Panc1 (cell line): ENCODE data around the gene LRRC74A. TPM values are rescaled to one million over a fixed set of nuclear protein-coding genes. Genes with fewer than 3 reads are reported as not detected.

Experiments used
- ATAC-seq: fragments of 200-7000 bp; cut with Tn5 transposase; 2 replicates; pipeline ENCODE4 v1.9.1; 2020; ENCODE audit warnings: mild to moderate bottlenecking, moderate library complexity
- BruUV-seq: library from RNA; stranded (reverse); fragments of 400-500 nt; replicated peaks from 2 replicates; lab custom pipeline; 2021; lab: Mats Ljungman, UMichigan
- CTCF ChIA-PET: fragments of 300-600 bp; sonication (Branson Sonifier 250); formaldehyde crosslinking; loops from one replicate; lab custom pipeline; 2022; ENCODE audit warnings: antibody characterized with exemption; lab: Charles Lee
- POLR2A ChIA-PET: fragments of 300-600 bp; sonication (Branson Sonifier 250); formaldehyde crosslinking; loops from one replicate; lab custom pipeline; 2022; ENCODE audit warnings: antibody characterized with exemption; lab: Charles Lee
- DNase-seq: peaks from one replicate; pipeline ENCODE4 v3.0.0-alpha.2; 2010; ENCODE audit warnings: low read depth, low spot score
- H3K27ac ChIP-seq: 2 replicates; pipeline ENCODE4 v1.5.1; 2011; ENCODE audit warnings: mild to moderate bottlenecking, low read length, inconsistent platforms
- H3K27me3 ChIP-seq: fragments of 200-500 bp; sonication (Bioruptor generic); 2 replicates; pipeline ENCODE4 v1.6.0; 2014; ENCODE audit warnings: low read length, inconsistent platforms; ENCODE audit not compliant: control insufficient read depth, insufficient read depth
- H3K36me3 ChIP-seq: fragments of 200-500 bp; sonication (Bioruptor generic); 2 replicates; pipeline ENCODE4 v1.5.1; 2014; ENCODE audit warnings: inconsistent platforms, mild to moderate bottlenecking, low read length, moderate library complexity; ENCODE audit not compliant: control insufficient read depth, insufficient read depth
- H3K4me1 ChIP-seq: 2 replicates; pipeline ENCODE4 v1.5.1; 2011; ENCODE audit warnings: inconsistent platforms, mild to moderate bottlenecking, low read length, moderate library complexity; ENCODE audit not compliant: control insufficient read depth, insufficient read depth
- H3K4me3 ChIP-seq, 2 experiments: 2 replicates each; pipeline ENCODE4 v1.5.1; 2011 to 2012; ENCODE audit warnings: low read depth in 2 of 2, low read length in 2 of 2, mild to moderate bottlenecking in 2 of 2, inconsistent platforms in 1 of 2, moderate library complexity in 1 of 2
- H3K9me3 ChIP-seq: fragments of 200-500 bp; sonication (Bioruptor generic); 2 replicates; pipeline ENCODE4 v1.5.1; 2014; ENCODE audit warnings: low read depth, mild to moderate bottlenecking, inconsistent platforms, low read length, moderate library complexity; ENCODE audit not compliant: control insufficient read depth, insufficient read depth
- POLR2AphosphoS5 ChIP-seq: IDR thresholded peaks from 2 replicates; pipeline ENCODE4 v1.6.1; 2012; ENCODE audit warnings: mild to moderate bottlenecking, low read depth, low read length, moderate library complexity
- SIN3A ChIP-seq: IDR thresholded peaks from 2 replicates; pipeline ENCODE4 v1.6.1; 2012; ENCODE audit warnings: low read depth, mild to moderate bottlenecking, low read length, moderate library complexity, borderline replicate concordance; ENCODE audit not compliant: insufficient read depth
- TCF7L2 ChIP-seq: IDR thresholded peaks from 2 replicates; pipeline ENCODE4 v1.6.1; 2011; ENCODE audit warnings: mild to moderate bottlenecking, low read depth, low read length, inconsistent platforms
- in situ Hi-C: cut with HindIII; loops from 2 replicates; pipeline ENCODE4 v1.10.0; 2016; ENCODE audit warnings: low sequenced_read_pairs, low pct_unique_long_range_greater_than_20kb
- intact Hi-C: fragments of 100-400 bp; cut with micrococcal nuclease; formaldehyde crosslinking; loops from one replicate; pipeline ENCODE4 v1.10.0; 2022; ENCODE audit not compliant: unreplicated experiment
- total RNA-seq: library from RNA; stranded (reverse); gene quantifications from one replicate; pipeline ENCODE4 v1.2.1, GENCODE V29; 2021; ENCODE audit not compliant: unreplicated experiment
- TF ChIP-seq, protein P1 (sequence below): fragments of 450-650 bp; IDR thresholded peaks from 2 replicates; pipeline ENCODE4 v1.5.1; 2017; ENCODE audit warnings: mild to moderate bottlenecking
- TF ChIP-seq, protein P2 (sequence below), 2 experiments: IDR thresholded peaks; 2 replicates each; pipeline ENCODE4 v1.6.1; 2011 to 2012; ENCODE audit warnings: low read depth in 2 of 2, control low read depth in 1 of 2, low read length in 1 of 2, mild to moderate bottlenecking in 1 of 2, moderate library complexity in 1 of 2; ENCODE audit not compliant: insufficient read depth in 1 of 2

Gene LRRC74A
- total RNA-seq, 1 experiment from 2014 or later = not detected

DNA sequence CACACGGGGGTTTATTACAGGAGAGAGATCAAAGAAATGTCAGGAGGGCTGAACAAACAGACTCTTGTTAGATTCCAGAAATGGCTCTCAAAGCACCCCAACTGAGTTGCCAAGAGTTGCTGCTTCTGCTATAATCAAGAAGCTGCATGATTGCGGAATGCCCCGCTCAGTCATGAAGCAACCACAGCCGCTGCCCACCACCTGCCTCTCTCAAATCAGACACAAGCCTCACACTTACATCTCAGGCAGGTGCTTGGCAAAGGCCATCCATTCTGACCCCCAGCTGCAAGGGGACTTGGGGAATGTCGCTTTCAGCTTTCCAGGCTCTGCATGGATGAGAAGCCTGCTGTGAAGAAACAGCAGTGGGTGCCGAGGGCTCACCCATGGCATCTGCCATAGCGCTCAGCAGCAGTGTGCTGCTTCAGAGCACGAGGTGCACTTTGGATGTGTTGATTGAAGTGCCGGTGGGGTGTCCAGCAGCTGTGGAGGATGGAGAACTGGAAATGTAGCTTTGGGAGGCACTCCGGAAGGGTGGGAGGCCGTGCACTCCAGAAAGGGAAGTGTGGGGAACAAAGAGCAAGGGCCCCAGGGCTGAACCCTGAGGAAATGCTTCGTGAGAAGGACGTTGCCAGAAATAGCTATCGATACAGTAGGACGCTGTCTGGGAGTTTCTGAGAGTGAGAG is 37.7 kb downstream of the LRRC74A start:
- TF ChIP-seq TCF7L2 (no peak), SIN3A (no peak)
- TF ChIP-seq, protein P1, sequence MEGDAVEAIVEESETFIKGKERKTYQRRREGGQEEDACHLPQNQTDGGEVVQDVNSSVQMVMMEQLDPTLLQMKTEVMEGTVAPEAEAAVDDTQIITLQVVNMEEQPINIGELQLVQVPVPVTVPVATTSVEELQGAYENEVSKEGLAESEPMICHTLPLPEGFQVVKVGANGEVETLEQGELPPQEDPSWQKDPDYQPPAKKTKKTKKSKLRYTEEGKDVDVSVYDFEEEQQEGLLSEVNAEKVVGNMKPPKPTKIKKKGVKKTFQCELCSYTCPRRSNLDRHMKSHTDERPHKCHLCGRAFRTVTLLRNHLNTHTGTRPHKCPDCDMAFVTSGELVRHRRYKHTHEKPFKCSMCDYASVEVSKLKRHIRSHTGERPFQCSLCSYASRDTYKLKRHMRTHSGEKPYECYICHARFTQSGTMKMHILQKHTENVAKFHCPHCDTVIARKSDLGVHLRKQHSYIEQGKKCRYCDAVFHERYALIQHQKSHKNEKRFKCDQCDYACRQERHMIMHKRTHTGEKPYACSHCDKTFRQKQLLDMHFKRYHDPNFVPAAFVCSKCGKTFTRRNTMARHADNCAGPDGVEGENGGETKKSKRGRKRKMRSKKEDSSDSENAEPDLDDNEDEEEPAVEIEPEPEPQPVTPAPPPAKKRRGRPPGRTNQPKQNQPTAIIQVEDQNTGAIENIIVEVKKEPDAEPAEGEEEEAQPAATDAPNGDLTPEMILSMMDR = no peak
- TF ChIP-seq, protein P2, sequence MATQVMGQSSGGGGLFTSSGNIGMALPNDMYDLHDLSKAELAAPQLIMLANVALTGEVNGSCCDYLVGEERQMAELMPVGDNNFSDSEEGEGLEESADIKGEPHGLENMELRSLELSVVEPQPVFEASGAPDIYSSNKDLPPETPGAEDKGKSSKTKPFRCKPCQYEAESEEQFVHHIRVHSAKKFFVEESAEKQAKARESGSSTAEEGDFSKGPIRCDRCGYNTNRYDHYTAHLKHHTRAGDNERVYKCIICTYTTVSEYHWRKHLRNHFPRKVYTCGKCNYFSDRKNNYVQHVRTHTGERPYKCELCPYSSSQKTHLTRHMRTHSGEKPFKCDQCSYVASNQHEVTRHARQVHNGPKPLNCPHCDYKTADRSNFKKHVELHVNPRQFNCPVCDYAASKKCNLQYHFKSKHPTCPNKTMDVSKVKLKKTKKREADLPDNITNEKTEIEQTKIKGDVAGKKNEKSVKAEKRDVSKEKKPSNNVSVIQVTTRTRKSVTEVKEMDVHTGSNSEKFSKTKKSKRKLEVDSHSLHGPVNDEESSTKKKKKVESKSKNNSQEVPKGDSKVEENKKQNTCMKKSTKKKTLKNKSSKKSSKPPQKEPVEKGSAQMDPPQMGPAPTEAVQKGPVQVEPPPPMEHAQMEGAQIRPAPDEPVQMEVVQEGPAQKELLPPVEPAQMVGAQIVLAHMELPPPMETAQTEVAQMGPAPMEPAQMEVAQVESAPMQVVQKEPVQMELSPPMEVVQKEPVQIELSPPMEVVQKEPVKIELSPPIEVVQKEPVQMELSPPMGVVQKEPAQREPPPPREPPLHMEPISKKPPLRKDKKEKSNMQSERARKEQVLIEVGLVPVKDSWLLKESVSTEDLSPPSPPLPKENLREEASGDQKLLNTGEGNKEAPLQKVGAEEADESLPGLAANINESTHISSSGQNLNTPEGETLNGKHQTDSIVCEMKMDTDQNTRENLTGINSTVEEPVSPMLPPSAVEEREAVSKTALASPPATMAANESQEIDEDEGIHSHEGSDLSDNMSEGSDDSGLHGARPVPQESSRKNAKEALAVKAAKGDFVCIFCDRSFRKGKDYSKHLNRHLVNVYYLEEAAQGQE (IDR thresholded peaks at IDR 0.05; ENCODE audit: insufficient read depth in 1 of 2, low read depth in 2 of 2, low read length in 1 of 2) = no peak
- CTCF ChIA-PET = no interaction called here

DNA sequence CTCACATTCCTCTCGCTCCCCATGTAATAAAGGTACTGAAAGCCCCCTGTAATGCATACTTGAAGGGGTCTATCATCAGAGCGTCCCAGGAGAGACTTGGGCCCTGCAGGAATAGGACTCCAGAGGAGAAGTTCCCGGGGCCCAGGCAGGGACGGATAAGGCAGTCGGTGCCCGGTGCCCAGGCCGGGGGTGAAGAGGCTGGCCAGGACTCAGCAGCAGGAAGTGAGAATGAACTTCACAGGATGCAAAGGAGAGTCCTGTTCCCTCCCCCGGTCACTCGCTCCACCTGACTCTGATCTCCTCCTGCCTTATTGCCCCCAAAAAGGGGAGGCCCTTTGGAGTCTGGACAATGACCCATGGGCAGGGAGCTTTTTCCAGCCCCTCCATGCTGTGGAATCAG is 40.2 kb downstream of the LRRC74A start:
- Histone ChIP-seq H3K4me3 (no peak overlapping the region), H3K27me3 (no peaks in the 10 kb centered on the region), H3K27ac (no peak overlapping the region), H3K4me1 (no peaks in the 10 kb centered on the region), H3K9me3 (no peaks in the 10 kb centered on the region), H3K36me3 (no peaks in the 10 kb centered on the region)
- POLR2A ChIA-PET = interaction anchor here (0.5 to 0.6 kb wide), 2 partner anchors 147 to 332 kb away, joined by 3 to 7 read pairs; no protein-coding TSS in a partner anchor
- intact Hi-C loops = no loop called here
- DNase-seq (no peak), ATAC-seq (no peak)
- BruUV-seq = no TSS peak
- CTCF ChIA-PET = interaction anchor here (0.6 kb wide), 1 partner anchor 282 kb away, joined by 3 read pairs; no protein-coding TSS in a partner anchor
- TF ChIP-seq, protein P2 (IDR thresholded peaks at IDR 0.05; ENCODE audit: insufficient read depth in 1 of 2, low read depth in 2 of 2, low read length in 1 of 2) = no peak
- TF ChIP-seq SIN3A = no peak
- no peak for TF ChIP-seq POLR2AphosphoS5
- TF ChIP-seq TCF7L2 = no peak
- TF ChIP-seq, protein P1 = no peak
- in situ Hi-C loops = no loop called here

More for the DNA sequence above, 37.7 kb downstream of the LRRC74A start:
- ATAC-seq = no peak
- no peaks in the 10 kb centered on the region for H3K27me3 ChIP-seq
- BruUV-seq = no TSS peak
- H3K4me1 ChIP-seq = no peaks in the 10 kb centered on the region
- H3K36me3 ChIP-seq = no peaks in the 10 kb centered on the region
- no peaks in the 10 kb centered on the region for H3K9me3 ChIP-seq
- POLR2A ChIA-PET = no interaction called here
- H3K4me3 ChIP-seq = no peak overlapping the region
- no peak overlapping the region for H3K27ac ChIP-seq
- intact Hi-C loops (no loop called here), in situ Hi-C loops (no loop called here)
- no peak for DNase-seq
